ENCODE results near the gene ZMIZ1. TPM values are rescaled to one million over a fixed set of nuclear protein-coding genes. Genes with fewer than 3 reads are reported as not detected.
"Not testable (repeated sequence)": the region's sequence is repeated elsewhere in the genome, so short reads cannot be mapped to it uniquely, and the experiment has no call there.

The ZMIZ1 gene
- total RNA-seq, 1 experiment from 2014 or later = 28.4 TPM

DNA sequence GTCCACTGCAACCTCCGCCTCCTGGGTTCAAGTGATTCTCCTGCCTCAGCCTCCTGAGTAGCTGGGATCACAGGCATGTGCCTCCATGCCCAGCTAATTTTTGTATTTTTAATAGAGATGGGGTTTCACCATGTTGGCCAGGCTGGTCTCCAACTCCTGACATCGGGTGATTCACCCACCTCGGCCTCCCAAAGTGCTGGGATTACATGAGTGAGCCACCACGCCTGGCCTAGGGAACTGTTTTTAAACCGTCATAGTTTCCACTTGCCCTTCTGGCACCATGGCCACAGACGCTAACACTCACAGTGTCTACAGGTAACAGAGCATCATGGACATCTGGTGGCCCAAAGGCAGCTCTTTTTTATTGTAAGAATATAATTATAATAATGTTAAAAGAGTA, 32.4 kb upstream of the ZMIZ1 start:
- intact Hi-C loops (cut with micrococcal nuclease); H3K79me2 ChIP-seq (ENCODE audit: insufficient read depth, low read length); RAD21 ChIA-PET (ENCODE audit: low non-redundant PET in 1 of 2, low total read pairs in 2 of 2, uncharacterized antibody in 2 of 2, unreplicated experiment in 2 of 2); DNase-seq (ENCODE audit: low read depth, low spot score); H3K36me3 ChIP-seq (ENCODE audit: control insufficient read depth in 1 of 2, insufficient read depth in 2 of 2, low read length in 2 of 2); H3K4me2 ChIP-seq (ENCODE audit: low read length); H2AFZ ChIP-seq (ENCODE audit: low read depth, low read length, poor library complexity, severe bottlenecking); POLR2A ChIA-PET; H3K27ac ChIP-seq (ENCODE audit: low read depth, low read length); H3K4me3 ChIP-seq (replicated peaks in 1 of 2; ENCODE audit: low read depth in 1 of 2, low read length in 2 of 2); H4K20me1 ChIP-seq (ENCODE audit: insufficient read depth); ATAC-seq; H3K9me2 ChIP-seq (ENCODE audit: insufficient read depth); H3K4me1 ChIP-seq (ENCODE audit: control insufficient read depth in 1 of 2, insufficient read depth in 2 of 2, low read length in 2 of 2); CTCF ChIA-PET; H3K9ac ChIP-seq (ENCODE audit: low read length); H3K9me3 ChIP-seq (ENCODE audit: control insufficient read depth in 1 of 2, insufficient read depth in 1 of 2, low read depth in 1 of 2, low read length in 2 of 2); BruUV-seq (replicated peaks): not testable (repeated sequence)
- peaks cover 11% of the 10 kb centered on the region for H3K27me3 ChIP-seq (ENCODE audit: insufficient read depth, low read length)

DNA sequence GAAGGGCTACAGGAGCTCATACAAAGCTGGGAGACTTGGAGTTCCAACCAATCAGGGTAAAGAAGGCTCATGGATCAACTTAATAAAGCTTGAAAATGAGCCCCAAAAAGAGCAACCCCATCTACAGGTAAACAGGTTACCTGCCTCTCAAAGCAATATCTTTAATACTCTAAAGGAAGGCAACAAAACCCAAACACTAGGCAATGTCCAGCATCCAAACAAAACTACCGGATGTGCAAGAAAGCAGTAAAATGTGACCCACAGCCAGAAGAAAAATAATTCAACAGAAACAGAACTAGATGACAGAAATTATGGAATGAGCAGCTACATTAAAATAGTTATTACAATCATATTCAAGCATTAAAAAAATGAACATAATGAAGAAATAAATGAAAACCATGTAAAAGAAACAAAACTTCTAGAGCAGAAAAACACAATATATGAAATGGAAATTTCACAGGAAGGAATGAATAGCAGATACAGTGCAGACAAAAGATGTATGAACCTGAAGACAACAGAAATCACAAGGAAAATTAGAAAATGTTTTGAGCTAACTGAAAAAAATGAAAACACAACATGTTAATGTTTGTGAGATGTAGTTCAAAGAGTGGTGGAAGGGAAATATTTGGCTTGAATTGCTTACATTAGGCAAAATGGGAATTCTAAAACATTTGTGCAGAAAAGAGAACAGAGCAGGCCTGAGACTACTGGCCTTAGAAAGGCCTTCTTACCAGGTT, 30.5 kb upstream of the ZMIZ1 start:
- no peaks in the 10 kb centered on the region for H3K9me3 ChIP-seq (ENCODE audit: control insufficient read depth in 1 of 2, insufficient read depth in 1 of 2, low read depth in 1 of 2, low read length in 2 of 2)
- ChIA-PET CTCF (no interaction called here), RAD21 (ENCODE audit: low non-redundant PET in 1 of 2, low total read pairs in 2 of 2, uncharacterized antibody in 2 of 2, unreplicated experiment in 2 of 2) (no interaction called here), POLR2A (no interaction called here)
- no peak overlapping the region for H3K9ac ChIP-seq (ENCODE audit: low read length)
- intact Hi-C loops (cut with micrococcal nuclease) = no loop called here
- no peaks in the 10 kb centered on the region for H3K4me1 ChIP-seq (ENCODE audit: control insufficient read depth in 1 of 2, insufficient read depth in 2 of 2, low read length in 2 of 2)
- no peak overlapping the region for H2AFZ ChIP-seq (ENCODE audit: low read depth, low read length, poor library complexity, severe bottlenecking)
- BruUV-seq (replicated peaks) = no TSS peak
- H3K9me2 ChIP-seq (ENCODE audit: insufficient read depth) = no peaks in the 10 kb centered on the region
- no peaks in the 10 kb centered on the region for H4K20me1 ChIP-seq (ENCODE audit: insufficient read depth)
- no peak overlapping the region for H3K4me3 ChIP-seq (replicated peaks in 1 of 2; ENCODE audit: low read depth in 1 of 2, low read length in 2 of 2)
- ATAC-seq = no peak
- H3K4me2 ChIP-seq (ENCODE audit: low read length) = no peak overlapping the region
- peaks cover 28% of the 10 kb centered on the region for H3K27me3 ChIP-seq (ENCODE audit: insufficient read depth, low read length)
- DNase-seq (ENCODE audit: low read depth, low spot score) = no peak
- no peaks in the 10 kb centered on the region for H3K79me2 ChIP-seq (ENCODE audit: insufficient read depth, low read length)
- no peaks in the 10 kb centered on the region for H3K36me3 ChIP-seq (ENCODE audit: control insufficient read depth in 1 of 2, insufficient read depth in 2 of 2, low read length in 2 of 2)
- TF ChIP-seq ATF3 (IDR thresholded peaks at IDR 0.05) = no peak
- no peak for TF ChIP-seq JUND (IDR thresholded peaks at IDR 0.05)
- TF ChIP-seq CEBPB (IDR thresholded peaks at IDR 0.05; ENCODE audit: low read depth) = no peak
- no peak for TF ChIP-seq YY1 (IDR thresholded peaks at IDR 0.05; ENCODE audit: extremely low read depth, insufficient replicate concordance, low read depth, low read length)
- no peak for TF ChIP-seq ZFX (IDR thresholded peaks at IDR 0.05)
- no peak for TF ChIP-seq SRF (IDR thresholded peaks at IDR 0.05; ENCODE audit: low read depth)
- TF ChIP-seq POLR2AphosphoS5 (IDR thresholded peaks at IDR 0.05; ENCODE audit: low read depth, low read length) = no peak
- TF ChIP-seq REST (IDR thresholded peaks at IDR 0.05; ENCODE audit: low read depth) = no peak
- TF ChIP-seq ZNF274 (IDR thresholded peaks at IDR 0.05; ENCODE audit: low read depth, low read length) = no peak
- no peak for TF ChIP-seq SIN3A (IDR thresholded peaks at IDR 0.05; ENCODE audit: low read depth)
- TF ChIP-seq EZH2phosphoT487 (IDR thresholded peaks at IDR 0.05; ENCODE audit: borderline replicate concordance) = no peak
- TF ChIP-seq, protein P1, sequence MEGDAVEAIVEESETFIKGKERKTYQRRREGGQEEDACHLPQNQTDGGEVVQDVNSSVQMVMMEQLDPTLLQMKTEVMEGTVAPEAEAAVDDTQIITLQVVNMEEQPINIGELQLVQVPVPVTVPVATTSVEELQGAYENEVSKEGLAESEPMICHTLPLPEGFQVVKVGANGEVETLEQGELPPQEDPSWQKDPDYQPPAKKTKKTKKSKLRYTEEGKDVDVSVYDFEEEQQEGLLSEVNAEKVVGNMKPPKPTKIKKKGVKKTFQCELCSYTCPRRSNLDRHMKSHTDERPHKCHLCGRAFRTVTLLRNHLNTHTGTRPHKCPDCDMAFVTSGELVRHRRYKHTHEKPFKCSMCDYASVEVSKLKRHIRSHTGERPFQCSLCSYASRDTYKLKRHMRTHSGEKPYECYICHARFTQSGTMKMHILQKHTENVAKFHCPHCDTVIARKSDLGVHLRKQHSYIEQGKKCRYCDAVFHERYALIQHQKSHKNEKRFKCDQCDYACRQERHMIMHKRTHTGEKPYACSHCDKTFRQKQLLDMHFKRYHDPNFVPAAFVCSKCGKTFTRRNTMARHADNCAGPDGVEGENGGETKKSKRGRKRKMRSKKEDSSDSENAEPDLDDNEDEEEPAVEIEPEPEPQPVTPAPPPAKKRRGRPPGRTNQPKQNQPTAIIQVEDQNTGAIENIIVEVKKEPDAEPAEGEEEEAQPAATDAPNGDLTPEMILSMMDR (IDR thresholded peaks at IDR 0.05 in 2 of 3, conservative IDR thresholded peaks at IDR 0.05 in 1 of 3; ENCODE audit: borderline replicate concordance in 1 of 3, insufficient read depth in 1 of 3, low read depth in 2 of 3, low read length in 2 of 3) = no peak
- TF ChIP-seq FOSL1 (IDR thresholded peaks at IDR 0.05; ENCODE audit: low read depth) = no peak
- no peak for TF ChIP-seq EZH2 (IDR thresholded peaks at IDR 0.05)
- no peak for TF ChIP-seq POLR2A (IDR thresholded peaks at IDR 0.05; ENCODE audit: borderline replicate concordance, extremely low read depth, insufficient read depth, insufficient read length)
- no peak for TF ChIP-seq EGR1 (IDR thresholded peaks at IDR 0.05; ENCODE audit: low read depth)
- no peak overlapping the region for H3K27ac ChIP-seq (ENCODE audit: low read depth, low read length)
